ENCODE measurements around the gene NEK1.

The NEK1 gene

DNA sequence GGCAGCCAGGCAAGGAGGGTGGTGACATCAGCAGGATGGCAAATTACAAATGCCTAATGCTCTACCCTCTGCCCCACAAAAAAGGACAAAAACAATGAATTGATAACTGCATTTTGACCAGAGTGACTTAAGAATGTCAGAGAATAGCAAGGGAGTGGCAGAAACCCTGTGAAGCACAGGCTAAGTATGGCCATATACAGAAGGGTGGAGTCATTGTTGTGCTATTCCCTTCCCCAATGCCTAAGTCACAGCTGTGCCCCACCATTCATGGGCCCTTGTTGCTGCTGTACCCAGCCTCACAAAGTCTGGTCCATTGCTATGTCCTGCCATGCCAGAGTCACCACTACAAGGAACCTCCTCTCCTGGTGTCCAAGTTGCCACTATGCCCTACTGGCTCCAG lies 123.1 kb downstream of the NEK1 start:
- Histone ChIP-seq H3K18ac (ENCODE audit: low read length) (no peak overlapping the region), H3K79me1 (ENCODE audit: low read length) (no peaks in the 10 kb centered on the region), H3K56ac (ENCODE audit: low read length) (no peak overlapping the region), H2BK5ac (ENCODE audit: low read length) (no peak overlapping the region), H3K23ac (ENCODE audit: low read length) (no peak overlapping the region), H3K4me1 (ENCODE audit: control insufficient read depth, low read depth, low read length) (no peaks in the 10 kb centered on the region), H2BK15ac (replicated peaks; ENCODE audit: low read depth) (no peak overlapping the region), H3K27ac (ENCODE audit: low read depth, low read length) (no peak overlapping the region), H3K9ac (ENCODE audit: low read length) (no peak overlapping the region), H3K4me3 (ENCODE audit: low read length) (no peak overlapping the region), H4K5ac (ENCODE audit: low read length) (no peak overlapping the region), H2AK5ac (ENCODE audit: low read length) (no peak overlapping the region), H2BK120ac (ENCODE audit: low read depth, low read length) (no peak overlapping the region), H3K36me3 (ENCODE audit: control insufficient read depth, insufficient read depth, low read length) (no peaks in the 10 kb centered on the region), H3K4ac (ENCODE audit: low read depth, low read length) (no peak overlapping the region), H3K27me3 (ENCODE audit: insufficient read depth, low read length, poor library complexity) (no peaks in the 10 kb centered on the region), H3K79me2 (ENCODE audit: control insufficient read depth, insufficient read depth, low read length) (no peaks in the 10 kb centered on the region), H4K8ac (ENCODE audit: low read depth, low read length) (no peak overlapping the region), H3K4me2 (ENCODE audit: low read length) (no peak overlapping the region)
- DNase-seq = no peak

DNA sequence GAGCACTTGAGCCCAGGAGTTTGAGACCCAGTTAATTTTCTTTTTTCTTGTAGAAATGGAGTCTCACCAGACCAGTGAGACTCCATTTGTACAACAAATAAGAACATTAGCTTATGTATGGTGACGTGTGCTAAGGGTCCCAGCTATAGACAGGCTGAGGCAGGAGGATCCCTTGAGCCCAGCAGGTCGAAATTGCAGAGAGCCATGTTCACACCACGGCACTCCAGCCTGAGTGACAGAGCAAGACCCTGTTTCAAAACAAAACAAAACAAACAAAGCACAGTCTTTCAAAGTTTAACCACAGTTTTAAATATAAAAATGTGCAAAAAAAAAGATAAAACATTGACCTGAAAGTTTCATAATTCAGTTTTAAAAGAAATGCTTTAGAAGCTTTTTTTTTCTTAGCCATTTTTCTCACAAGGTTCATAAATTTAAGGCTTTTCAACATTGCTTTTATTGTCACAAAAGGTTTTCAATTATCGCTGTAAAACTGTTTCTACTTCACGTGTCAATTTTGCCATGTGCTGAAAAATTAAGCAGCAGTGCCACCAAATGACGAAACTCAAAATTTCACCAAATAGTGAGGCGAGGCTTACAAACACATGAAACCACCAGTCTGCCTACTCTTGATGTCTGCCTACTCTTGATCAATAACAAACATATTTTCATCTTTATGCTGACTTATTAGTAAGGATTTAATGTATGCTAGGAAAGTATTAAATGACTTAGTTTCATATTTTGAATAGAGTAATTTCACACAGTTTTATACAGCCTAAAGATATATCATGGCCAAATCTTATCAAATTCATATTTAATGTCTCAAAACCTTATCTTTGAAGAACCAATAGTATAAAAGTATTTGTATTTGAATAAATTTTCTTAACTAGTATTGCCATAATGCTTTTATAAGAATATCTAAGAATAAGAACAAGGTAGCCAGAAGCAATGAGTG lies 126.3 kb downstream of the NEK1 start:
- peak overlapping the region; percentile 38 for H2BK120ac ChIP-seq (ENCODE audit: low read depth, low read length)
- H3K79me2 ChIP-seq (ENCODE audit: control insufficient read depth, insufficient read depth, low read length) = no peaks in the 10 kb centered on the region

DNA sequence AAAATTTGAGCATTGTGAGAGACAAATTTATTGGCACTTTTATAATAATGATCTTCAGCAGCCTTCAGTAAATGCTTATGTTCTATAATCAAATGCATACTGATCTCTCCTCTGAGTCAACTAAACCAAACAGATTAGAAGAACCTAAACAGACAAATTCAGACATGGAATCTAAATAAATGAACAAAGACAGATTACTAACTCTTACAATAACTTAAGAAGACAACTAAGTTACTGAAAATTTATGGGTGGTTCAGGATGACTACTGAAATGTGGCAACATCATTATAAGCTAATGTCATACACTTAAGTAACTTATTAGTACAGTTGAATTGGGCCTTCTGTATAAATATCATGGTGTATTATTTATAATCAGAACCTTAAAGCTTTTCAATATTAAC lies 127.3 kb downstream of the NEK1 start:
- Histone ChIP-seq H2BK5ac (ENCODE audit: low read length) (no peak overlapping the region), H4K5ac (ENCODE audit: low read length) (no peak overlapping the region), H3K27me3 (ENCODE audit: insufficient read depth, low read length, poor library complexity) (no peaks in the 10 kb centered on the region), H2BK120ac (ENCODE audit: low read depth, low read length) (no peak overlapping the region), H3K4ac (ENCODE audit: low read depth, low read length) (no peak overlapping the region), H3K36me3 (ENCODE audit: control insufficient read depth, insufficient read depth, low read length) (no peaks in the 10 kb centered on the region), H3K18ac (ENCODE audit: low read length) (no peak overlapping the region), H3K27ac (ENCODE audit: low read depth, low read length) (no peak overlapping the region), H3K9ac (ENCODE audit: low read length) (no peak overlapping the region), H3K4me1 (ENCODE audit: control insufficient read depth, low read depth, low read length) (no peaks in the 10 kb centered on the region), H3K4me3 (ENCODE audit: low read length) (no peak overlapping the region), H3K56ac (ENCODE audit: low read length) (no peak overlapping the region), H3K4me2 (ENCODE audit: low read length) (no peak overlapping the region), H2AK5ac (ENCODE audit: low read length) (no peak overlapping the region), H4K8ac (ENCODE audit: low read depth, low read length) (no peak overlapping the region), H2BK15ac (replicated peaks; ENCODE audit: low read depth) (no peak overlapping the region), H3K79me1 (ENCODE audit: low read length) (no peaks in the 10 kb centered on the region), H3K23ac (ENCODE audit: low read length) (no peak overlapping the region), H3K79me2 (ENCODE audit: control insufficient read depth, insufficient read depth, low read length) (no peaks in the 10 kb centered on the region)
- DNase-seq = no peak

More for the DNA sequence above, 126.3 kb downstream of the NEK1 start:
- Histone ChIP-seq H3K18ac (ENCODE audit: low read length) (no peak overlapping the region), H2BK15ac (replicated peaks; ENCODE audit: low read depth) (no peak overlapping the region), H3K4ac (ENCODE audit: low read depth, low read length) (no peak overlapping the region), H3K56ac (ENCODE audit: low read length) (peak overlapping the region; percentile 43), H3K9ac (ENCODE audit: low read length) (no peak overlapping the region), H3K27me3 (ENCODE audit: insufficient read depth, low read length, poor library complexity) (no peaks in the 10 kb centered on the region), H2AK5ac (ENCODE audit: low read length) (no peak overlapping the region), H3K4me3 (ENCODE audit: low read length) (no peak overlapping the region), H2BK5ac (ENCODE audit: low read length) (peak overlapping the region; percentile 25), H3K36me3 (ENCODE audit: control insufficient read depth, insufficient read depth, low read length) (no peaks in the 10 kb centered on the region), H3K4me1 (ENCODE audit: control insufficient read depth, low read depth, low read length) (no peaks in the 10 kb centered on the region), H3K23ac (ENCODE audit: low read length) (no peak overlapping the region), H3K79me1 (ENCODE audit: low read length) (no peaks in the 10 kb centered on the region), H4K8ac (ENCODE audit: low read depth, low read length) (no peak overlapping the region), H4K5ac (ENCODE audit: low read length) (no peak overlapping the region), H3K4me2 (ENCODE audit: low read length) (no peak overlapping the region), H3K27ac (ENCODE audit: low read depth, low read length) (no peak overlapping the region)
- WGBS (ENCODE audit: extremely low coverage, insufficient coverage, low lambda C conversion rate) = no CpG with 5 or more reads among the region's 7 CpGs
- peak; percentile 65 for DNase-seq

DNA sequence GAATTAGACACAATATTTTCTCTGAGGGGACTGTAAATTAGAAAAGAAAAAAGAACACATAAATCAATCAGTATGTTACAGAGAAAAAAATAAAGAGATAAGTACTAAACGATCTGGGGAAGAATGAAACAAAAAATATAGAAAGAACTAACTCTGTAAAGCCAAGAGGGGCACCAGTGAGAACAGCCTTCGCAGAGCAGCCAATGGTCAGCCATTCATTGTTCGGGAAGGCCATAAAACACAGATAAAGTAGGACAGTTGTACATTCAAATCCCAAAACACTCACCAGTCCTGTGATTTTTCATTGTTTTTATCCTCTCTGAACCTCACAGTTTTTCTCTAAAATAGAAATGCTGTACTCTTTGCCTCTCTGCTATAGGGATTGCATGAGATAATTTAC lies 127.9 kb downstream of the NEK1 start:
- H3K56ac ChIP-seq (ENCODE audit: low read length) = no peak overlapping the region
- H3K4me3 ChIP-seq (ENCODE audit: low read length) = no peak overlapping the region
- no peak overlapping the region for H2AK5ac ChIP-seq (ENCODE audit: low read length)
- no peak overlapping the region for H3K23ac ChIP-seq (ENCODE audit: low read length)
- no peaks in the 10 kb centered on the region for H3K79me2 ChIP-seq (ENCODE audit: control insufficient read depth, insufficient read depth, low read length)
- no peak overlapping the region for H3K27ac ChIP-seq (ENCODE audit: low read depth, low read length)
- H4K5ac ChIP-seq (ENCODE audit: low read length) = no peak overlapping the region
- no peaks in the 10 kb centered on the region for H3K79me1 ChIP-seq (ENCODE audit: low read length)
- no peak overlapping the region for H4K8ac ChIP-seq (ENCODE audit: low read depth, low read length)
- peak; percentile 6 for DNase-seq
- no peak overlapping the region for H3K9ac ChIP-seq (ENCODE audit: low read length)
- H3K27me3 ChIP-seq (ENCODE audit: insufficient read depth, low read length, poor library complexity) = no peaks in the 10 kb centered on the region
- H3K4me1 ChIP-seq (ENCODE audit: control insufficient read depth, low read depth, low read length) = no peaks in the 10 kb centered on the region
- no peak overlapping the region for H2BK15ac ChIP-seq (replicated peaks; ENCODE audit: low read depth)
- H2BK5ac ChIP-seq (ENCODE audit: low read length) = no peak overlapping the region
- no peak overlapping the region for H2BK120ac ChIP-seq (ENCODE audit: low read depth, low read length)
- no CpG with 5 or more reads among the region's 3 CpGs for WGBS (ENCODE audit: extremely low coverage, insufficient coverage, low lambda C conversion rate)
- no peaks in the 10 kb centered on the region for H3K36me3 ChIP-seq (ENCODE audit: control insufficient read depth, insufficient read depth, low read length)
- no peak overlapping the region for H3K4ac ChIP-seq (ENCODE audit: low read depth, low read length)
- H3K4me2 ChIP-seq (ENCODE audit: low read length) = no peak overlapping the region
- H3K18ac ChIP-seq (ENCODE audit: low read length) = no peak overlapping the region

DNA sequence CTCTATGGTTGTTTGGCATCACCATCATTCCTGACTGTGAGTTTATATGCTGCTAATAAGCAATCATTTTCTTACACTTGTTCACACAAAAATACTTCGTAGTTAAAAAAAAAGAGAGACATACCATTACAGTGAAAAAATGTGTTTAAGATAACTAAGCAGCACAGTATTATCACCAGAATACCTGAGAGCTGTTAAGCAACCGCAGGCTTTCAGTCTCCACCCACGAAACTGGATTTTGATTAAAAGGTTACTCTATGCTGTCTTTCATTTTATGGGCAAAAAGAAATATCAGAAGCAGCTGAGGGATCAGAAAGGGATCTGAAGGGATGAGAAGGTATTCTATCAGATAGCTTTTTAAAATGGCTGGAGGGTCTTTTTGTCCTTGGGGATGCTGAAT lies 148.3 kb downstream of the NEK1 start:
- no CpG with 5 or more reads among the region's 3 CpGs for WGBS (ENCODE audit: extremely low coverage, insufficient coverage, low lambda C conversion rate)
- no peak overlapping the region for H3K56ac ChIP-seq (ENCODE audit: low read length)
- no peak overlapping the region for H3K9ac ChIP-seq (ENCODE audit: low read length)
- H3K4me1 ChIP-seq (ENCODE audit: control insufficient read depth, low read depth, low read length) = no peaks in the 10 kb centered on the region
- H4K5ac ChIP-seq (ENCODE audit: low read length) = no peak overlapping the region
- H2BK15ac ChIP-seq (replicated peaks; ENCODE audit: low read depth) = no peak overlapping the region
- H2BK5ac ChIP-seq (ENCODE audit: low read length) = no peak overlapping the region
- H2AK5ac ChIP-seq (ENCODE audit: low read length) = no peak overlapping the region
- no peak overlapping the region for H3K4me3 ChIP-seq (ENCODE audit: low read length)
- no peak overlapping the region for H3K4ac ChIP-seq (ENCODE audit: low read depth, low read length)
- H3K23ac ChIP-seq (ENCODE audit: low read length) = no peak overlapping the region
- no peaks in the 10 kb centered on the region for H3K27me3 ChIP-seq (ENCODE audit: insufficient read depth, low read length, poor library complexity)
- H3K79me2 ChIP-seq (ENCODE audit: control insufficient read depth, insufficient read depth, low read length) = no peaks in the 10 kb centered on the region
- H3K4me2 ChIP-seq (ENCODE audit: low read length) = no peak overlapping the region
- DNase-seq = no peak
- no peaks in the 10 kb centered on the region for H3K36me3 ChIP-seq (ENCODE audit: control insufficient read depth, insufficient read depth, low read length)
- H3K18ac ChIP-seq (ENCODE audit: low read length) = no peak overlapping the region
- no peak overlapping the region for H2BK120ac ChIP-seq (ENCODE audit: low read depth, low read length)
- no peak overlapping the region for H3K27ac ChIP-seq (ENCODE audit: low read depth, low read length)
- H4K8ac ChIP-seq (ENCODE audit: low read depth, low read length) = no peak overlapping the region
- no peaks in the 10 kb centered on the region for H3K79me1 ChIP-seq (ENCODE audit: low read length)

DNA sequence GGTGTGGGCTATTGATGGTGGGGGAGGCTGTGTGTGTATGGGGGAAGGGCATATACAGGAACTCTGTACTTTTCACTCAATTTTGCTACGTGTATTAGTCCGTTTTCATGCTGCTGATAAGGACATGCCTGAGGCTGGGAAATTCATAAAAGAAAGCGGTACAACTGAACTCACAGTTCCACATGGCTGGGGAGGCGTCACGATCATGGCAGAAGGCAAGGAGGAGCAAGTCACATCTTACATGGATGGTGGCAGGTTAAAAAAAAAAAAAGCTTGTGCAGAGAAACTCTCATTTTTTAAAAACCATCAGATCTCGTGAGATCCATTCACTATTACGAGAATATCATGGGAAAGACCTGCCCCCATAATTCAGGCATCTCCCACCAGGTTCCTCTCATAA lies 152.3 kb downstream of the NEK1 start:
- WGBS (ENCODE audit: extremely low coverage, insufficient coverage, low lambda C conversion rate) = no CpG with 5 or more reads among the region's 7 CpGs
- H3K9ac ChIP-seq (ENCODE audit: low read length) = no peak overlapping the region

More for the DNA sequence above, 152.3 kb downstream of the NEK1 start:
- no peak overlapping the region for H3K4ac ChIP-seq (ENCODE audit: low read depth, low read length)
- H4K8ac ChIP-seq (ENCODE audit: low read depth, low read length) = no peak overlapping the region
- H2BK15ac ChIP-seq (replicated peaks; ENCODE audit: low read depth) = no peak overlapping the region
- H3K36me3 ChIP-seq (ENCODE audit: control insufficient read depth, insufficient read depth, low read length) = no peaks in the 10 kb centered on the region
- H2BK120ac ChIP-seq (ENCODE audit: low read depth, low read length) = no peak overlapping the region
- no peaks in the 10 kb centered on the region for H3K79me2 ChIP-seq (ENCODE audit: control insufficient read depth, insufficient read depth, low read length)
- H2AK5ac ChIP-seq (ENCODE audit: low read length) = no peak overlapping the region
- H4K5ac ChIP-seq (ENCODE audit: low read length) = no peak overlapping the region
- H2BK5ac ChIP-seq (ENCODE audit: low read length) = no peak overlapping the region
- H3K4me3 ChIP-seq (ENCODE audit: low read length) = no peak overlapping the region
- no peaks in the 10 kb centered on the region for H3K27me3 ChIP-seq (ENCODE audit: insufficient read depth, low read length, poor library complexity)
- H3K4me1 ChIP-seq (ENCODE audit: control insufficient read depth, low read depth, low read length) = no peaks in the 10 kb centered on the region
- H3K23ac ChIP-seq (ENCODE audit: low read length) = no peak overlapping the region
- no peak for DNase-seq
- H3K18ac ChIP-seq (ENCODE audit: low read length) = no peak overlapping the region
- no peak overlapping the region for H3K56ac ChIP-seq (ENCODE audit: low read length)
- H3K79me1 ChIP-seq (ENCODE audit: low read length) = no peaks in the 10 kb centered on the region
- no peak overlapping the region for H3K4me2 ChIP-seq (ENCODE audit: low read length)
- no peak overlapping the region for H3K27ac ChIP-seq (ENCODE audit: low read depth, low read length)
